ENCODE measurements around the gene EIF5.
"Not testable (repeated sequence)": the region's sequence is repeated elsewhere in the genome, so short reads cannot be mapped to it uniquely, and the experiment has no call there.

The EIF5 gene

DNA sequence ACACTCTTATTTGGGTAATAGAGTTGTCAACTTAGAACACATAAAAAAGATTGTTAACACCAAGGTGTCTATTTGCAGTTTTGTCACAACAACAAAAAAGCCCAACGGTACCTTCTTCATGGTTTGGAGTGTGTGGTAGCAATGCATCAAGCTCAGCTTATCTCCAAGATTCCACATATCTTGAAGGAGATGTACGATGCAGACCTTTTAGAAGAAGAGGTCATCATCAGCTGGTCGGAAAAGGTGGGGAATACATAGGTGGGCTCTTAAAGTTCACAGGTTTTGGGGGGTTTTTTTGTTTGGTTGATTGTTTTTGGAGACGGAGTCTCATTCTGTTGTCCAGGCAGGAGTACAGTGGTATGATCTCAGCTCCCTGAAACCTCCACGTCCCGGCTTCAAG lies 5.5 kb downstream of the EIF5 start:
- no peak for DNase-seq

DNA sequence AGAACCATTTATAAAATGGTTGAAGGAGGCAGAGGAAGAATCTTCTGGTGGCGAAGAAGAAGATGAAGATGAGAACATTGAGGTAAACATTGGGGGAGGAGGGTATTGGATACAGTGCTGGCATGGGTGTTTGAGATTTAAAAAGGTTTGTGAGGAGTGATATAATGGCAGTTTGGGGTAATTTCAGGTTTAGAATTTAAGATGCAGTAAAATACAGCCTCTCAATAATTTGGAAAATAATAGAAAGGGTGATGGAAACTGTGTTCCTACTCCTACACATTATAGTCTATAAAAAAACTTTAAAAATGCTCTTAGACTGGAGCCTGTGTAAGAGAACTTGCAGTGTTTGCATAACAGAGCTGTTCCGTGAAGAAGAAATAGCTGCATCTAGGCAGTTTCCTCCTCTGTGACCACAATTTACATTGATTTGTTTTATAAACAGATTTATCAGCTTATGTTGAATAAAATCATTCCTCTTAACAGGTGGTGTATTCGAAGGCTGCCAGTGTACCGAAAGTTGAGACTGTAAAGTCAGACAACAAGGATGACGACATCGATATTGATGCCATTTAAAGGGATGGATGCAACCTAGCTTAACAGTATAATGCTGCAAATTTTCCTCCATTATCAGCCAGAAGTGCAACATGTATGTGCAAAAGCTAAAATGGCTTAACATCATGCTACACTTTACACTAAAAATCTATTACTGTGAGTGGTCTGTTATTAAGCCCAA lies 6.6 kb downstream of the EIF5 start:
- DNase-seq, result no peak

DNA sequence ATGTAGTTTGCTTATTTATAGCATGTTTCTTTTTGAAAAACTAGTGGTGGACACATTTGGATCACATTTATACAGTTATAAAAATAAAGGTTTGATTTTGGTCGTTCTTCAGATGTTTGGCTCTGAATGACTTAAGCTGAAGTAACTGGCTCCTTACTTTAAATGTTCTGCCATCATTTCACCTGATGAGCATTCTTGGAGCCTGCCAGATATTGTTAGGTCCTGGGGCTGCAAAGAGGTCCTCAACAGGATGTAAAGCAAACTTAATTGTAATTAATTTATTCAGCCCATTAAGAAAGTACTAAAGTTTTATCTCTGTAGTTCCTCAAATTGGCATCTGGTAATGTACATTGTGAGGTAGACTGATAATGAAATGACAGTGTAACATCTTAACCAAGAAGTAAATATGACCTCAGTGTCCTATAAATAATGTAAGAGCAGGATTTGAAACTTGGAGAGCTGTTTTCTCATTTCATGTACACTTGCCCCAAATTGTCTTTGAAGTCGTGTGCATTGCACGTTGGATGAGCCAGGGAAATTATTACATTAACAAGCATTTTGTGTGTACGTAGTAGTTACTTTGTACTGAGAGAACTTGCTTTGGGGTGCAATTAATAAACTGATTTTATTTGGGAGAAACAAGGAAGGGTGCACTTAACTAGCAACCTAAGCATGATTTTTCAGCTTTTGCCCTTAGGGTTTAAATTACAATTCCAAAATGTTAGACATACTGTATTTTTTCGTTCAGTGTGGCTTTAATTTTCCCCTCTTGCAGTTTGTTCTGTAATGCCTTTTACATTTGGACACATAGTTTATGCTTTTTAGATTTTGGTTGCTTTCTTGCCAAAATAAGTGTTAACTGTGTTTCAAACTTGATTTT lies 7.5 kb downstream of the EIF5 start:
- no peak for DNase-seq

DNA sequence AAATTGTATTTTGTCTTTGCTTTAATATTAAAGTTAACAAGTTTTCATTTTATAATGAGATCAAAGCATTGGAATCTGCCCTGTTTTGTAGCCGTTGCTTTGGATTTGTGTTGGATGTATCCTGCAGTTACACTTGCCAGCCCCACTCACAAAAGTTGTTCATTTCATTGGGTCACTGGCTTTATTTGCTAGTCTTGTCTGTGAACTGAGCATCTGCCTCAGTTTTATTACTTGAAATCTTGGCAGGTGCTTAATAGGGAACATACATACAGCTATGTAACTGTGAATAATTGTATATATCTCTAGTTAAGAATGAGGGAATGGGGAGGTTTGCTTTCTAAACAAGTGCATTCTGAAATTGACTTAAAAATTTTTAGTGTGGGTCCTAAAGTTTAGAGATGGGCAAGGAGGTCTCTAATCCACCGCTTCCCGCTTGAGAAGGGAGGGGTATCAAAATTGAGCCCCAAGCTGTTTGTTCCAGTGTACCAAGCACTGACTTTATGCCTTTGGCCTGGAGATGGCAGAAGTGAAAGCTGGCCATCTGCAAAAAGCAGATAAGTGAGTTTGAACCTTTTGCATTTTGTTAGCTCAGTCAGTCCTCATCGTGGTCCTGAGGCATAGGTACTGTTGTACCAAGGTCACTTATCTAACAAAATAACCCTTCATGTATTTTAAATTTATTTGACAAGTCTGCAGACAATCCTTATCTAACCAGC lies 9.3 kb downstream of the EIF5 start:
- DNase-seq, result no peak

DNA sequence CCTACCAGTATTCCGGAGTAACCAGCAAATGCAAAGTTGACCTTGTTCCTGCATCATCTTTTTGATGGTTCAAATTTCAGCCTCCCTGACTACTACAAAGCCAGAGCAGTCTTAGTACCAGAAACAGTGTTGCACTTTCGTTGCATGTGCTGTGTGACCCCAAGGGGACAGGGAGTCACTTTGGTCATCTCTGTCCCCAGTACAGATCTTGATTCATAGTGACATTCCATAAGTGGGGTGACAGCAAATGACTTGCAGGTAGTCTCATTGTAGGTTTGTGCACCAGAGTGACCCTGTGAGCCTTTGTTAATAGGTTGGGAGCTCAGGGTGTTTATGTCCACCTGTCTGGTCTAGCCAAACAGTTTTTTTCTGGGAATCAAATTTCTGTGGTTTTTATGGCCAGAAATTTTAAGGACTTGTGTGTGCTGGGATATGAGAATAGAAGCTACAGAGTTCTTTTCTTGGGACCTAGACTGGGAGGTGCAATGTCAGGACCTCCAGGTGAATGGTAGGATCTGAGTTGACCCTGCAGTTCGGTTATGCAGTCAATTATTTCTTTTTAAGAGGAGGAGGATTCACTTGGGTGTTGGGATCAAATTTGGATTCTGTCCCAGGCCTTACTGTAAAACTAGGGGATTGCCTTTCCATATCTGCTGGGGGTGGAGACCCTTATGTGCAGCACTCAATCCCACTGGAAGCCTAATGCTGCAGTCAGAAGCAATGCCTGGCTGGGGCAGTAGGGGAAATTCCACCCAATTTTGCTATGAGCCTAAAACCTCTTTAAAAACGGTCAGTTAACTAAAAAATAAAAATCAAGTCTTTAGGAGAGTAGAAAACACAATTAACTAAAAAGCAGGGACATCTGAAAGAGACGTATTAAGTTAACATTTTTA lies 10.1 kb downstream of the EIF5 start:
- no peak for DNase-seq

DNA sequence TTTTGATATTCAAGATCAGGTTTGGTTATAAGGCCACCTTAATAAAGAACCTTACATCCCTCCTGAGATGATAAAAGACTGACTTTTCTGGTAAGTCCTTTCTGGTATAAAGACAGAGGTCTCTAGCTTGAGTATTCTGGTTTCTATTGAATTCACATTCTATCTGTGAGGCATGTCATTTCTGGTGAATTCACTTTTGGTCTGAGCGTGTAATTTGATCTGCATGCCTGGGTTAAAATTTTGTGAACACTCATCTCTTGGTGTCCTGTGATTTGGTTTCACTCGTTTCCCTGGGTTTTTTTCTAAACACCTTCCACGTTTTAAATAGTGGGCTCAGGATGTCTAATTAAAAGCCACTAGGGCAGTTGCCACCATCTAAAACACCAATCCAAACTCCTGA lies 12.2 kb downstream of the EIF5 start:
- no peak for DNase-seq

DNA sequence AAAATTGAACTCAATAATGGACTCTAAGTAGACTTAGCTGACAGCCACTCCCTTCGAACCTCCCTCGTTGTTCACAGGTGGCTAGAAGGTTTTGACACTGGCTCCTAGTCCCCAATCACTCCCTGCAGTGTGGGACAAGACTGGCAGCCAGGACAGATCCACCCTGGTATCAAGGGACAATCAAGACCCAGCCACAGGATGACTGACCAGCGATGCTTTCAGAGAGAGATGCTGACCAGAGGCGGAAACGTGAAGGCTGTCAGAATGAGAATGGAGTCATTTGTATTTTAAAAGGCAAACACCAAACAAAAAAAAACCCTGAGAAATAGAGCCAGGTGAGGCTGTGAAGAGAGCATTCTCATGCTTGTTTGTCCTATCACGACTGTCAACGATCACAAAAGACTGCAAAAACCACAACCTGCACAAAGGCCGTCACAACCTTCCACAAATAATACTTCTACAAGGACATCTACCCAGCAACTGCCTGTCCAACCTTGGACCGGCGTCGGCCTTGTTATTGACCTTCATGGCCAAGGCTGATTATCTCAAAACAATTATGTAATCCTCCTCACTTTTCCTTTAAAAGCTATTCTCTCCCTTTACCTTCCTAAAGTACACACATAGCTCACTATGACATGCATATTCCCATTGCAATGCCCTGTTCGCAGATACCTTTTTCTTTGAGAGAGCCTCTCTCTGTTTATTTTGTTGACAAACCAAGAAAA lies 13.2 kb downstream of the EIF5 start:
- no peak for DNase-seq

DNA sequence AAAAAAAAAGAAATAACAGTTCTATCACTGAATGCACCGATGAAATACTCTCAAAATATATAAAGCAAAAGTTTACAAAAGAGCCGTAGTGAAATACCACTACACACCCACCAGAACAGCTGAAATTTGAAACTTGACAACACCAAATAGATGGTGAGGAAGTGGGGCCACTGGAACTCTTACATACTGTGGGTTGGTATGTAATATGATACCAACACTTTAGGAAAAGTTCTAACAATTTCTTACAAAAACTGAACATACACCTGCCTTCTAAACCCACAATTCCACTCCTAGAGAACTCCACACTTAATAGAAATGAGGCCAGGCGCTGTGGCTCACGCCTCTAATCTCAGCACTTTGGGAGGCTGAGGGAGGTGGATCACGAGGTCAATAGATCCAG lies 14.1 kb downstream of the EIF5 start:
- no peak for DNase-seq

DNA sequence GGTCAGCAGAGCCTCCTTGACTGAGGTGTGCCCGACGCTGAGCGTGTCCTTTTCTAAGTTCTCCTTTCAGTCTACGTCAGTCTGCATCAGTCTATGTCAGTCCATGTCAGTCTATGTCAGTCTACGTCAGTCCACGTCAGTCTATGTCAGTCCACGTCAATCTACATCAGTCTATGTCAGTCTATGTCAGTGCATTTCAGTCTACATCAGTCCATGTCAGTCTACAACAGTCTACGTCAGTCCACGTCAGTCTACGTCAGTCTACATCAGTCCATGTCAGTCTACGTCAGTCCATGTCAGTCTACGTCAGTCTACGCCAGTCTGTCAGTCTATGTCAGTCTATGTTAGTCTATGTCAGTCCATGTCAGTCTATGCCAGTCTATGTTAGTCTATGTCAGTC lies 15.9 kb downstream of the EIF5 start:
- DNase-seq, result no peak

DNA sequence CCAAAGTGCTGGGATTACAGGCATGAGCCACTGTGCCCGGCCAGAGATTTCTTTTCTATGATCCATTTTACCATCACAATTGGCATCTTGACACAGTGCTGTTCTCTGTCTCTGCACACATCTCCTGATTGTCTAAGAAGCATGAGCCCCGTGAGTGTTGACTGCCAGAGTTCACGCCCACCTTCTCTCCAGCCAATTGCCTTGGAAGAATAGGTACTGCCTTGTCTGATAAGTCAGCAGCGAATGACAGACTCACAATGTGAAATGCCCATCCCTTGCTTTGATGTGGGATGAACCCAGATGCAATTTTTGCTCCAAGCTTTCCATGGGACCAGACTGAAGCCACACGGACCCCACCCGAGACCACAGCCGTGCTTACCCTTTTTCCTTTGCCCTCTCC lies 19.3 kb downstream of the EIF5 start:
- no peak for DNase-seq

DNA sequence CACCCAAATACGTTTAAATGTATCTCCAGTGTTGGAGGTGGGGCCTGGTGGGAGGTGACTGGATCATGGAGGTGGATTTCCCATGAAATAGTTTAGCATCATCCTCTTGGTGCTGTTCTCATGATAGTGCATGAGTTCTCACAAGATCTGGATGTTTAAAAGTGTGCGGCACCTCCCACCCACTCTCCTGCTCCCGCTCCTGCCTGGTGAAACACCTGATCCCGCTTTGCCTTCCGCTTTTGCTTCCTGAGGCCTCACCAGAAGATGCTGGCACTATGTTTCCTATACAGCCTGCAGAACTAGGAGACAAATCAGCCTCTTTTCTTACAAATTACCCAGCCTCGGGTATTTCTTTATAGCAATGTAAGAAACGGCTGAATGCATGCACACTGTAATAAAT lies 20.1 kb downstream of the EIF5 start:
- no peak for DNase-seq

DNA sequence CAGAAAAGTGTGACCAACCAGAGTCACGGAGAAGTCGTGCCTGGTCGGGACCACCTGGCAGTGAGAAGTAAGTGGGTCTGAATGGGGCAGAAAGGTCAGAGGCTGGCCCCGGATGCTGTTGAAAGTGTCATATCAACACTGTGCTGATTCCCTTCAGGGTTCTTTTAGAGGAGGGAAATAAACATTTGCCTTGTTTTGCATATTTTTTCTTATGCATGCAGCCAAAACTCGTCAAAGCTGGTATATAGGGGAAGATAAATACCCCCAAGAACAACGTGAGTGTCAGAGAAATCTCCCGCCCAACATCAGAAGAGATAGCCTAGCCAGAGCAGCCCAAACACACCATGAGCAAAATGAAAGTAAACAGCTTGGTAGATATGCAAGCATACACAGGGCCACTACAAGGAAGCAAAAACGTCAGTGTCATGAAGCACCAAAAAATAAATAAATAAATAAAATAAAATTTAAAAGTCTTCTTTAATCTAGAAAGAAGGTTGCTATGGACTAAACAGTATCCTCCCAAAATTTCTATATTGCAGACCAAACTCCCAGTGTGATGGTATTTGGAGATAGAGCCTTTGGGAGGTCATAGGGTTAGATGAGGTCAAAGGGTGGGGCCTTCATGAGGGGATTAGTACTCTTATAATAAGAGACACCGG lies 22.1 kb downstream of the EIF5 start:
- no peak for DNase-seq

DNA sequence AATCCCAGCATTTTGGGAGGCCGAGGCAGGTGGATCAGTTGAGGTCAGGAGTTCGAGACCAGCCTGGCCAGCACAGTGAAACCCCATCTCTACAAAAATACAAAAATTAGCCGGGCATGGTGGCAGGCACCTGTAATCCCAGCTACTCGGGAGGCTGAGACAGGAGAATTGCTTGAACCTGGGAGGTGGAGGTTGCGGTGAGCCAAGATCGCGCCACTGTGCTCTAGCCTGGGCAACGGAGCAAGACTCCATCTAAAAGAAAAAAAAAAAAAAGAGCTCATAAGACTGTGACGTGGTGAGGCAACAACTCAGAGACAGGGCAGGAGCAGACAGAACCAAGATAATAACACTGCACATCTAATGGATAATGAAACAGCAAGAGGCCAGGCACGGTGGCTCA lies 23.5 kb downstream of the EIF5 start:
- not testable (repeated sequence) for DNase-seq

DNA sequence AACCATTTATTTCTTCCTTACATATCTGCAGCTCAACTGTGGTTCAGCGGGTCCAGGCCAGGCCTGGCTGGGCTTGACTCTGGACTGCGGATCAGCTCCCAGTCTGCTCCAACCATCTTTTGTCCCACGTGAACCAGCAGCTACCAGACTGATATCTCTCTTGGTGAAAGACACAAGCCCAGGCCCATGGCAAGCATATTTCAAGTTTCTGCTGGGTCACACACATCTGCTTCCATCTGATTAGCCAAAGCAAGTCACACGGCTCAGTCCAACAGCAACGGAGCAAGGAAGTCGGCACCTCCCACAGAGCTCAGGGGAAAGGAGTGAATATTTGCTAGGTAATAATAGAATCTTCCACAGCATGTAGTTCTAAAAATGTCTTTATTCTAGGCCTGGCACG lies 26.5 kb downstream of the EIF5 start:
- no peak for DNase-seq

DNA sequence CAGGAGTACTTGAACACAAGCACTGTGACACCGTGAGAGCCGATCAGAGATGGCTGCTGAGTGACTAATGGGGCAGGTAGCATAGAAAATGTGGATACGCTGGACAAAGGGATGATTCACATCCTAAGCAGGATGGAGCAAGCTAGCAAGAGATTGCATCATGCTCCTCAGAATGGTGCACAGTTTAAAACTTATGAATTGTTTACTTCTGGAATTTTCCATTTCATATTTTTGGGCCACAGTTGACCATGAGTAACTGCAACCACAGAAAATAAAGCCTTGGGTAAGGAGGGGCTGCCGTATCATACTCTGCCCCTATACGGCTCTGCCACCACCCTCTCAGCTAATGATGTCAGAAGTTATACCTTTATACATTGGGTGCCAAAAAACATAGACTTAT lies 27.8 kb downstream of the EIF5 start:
- DNase-seq, result no peak

DNA sequence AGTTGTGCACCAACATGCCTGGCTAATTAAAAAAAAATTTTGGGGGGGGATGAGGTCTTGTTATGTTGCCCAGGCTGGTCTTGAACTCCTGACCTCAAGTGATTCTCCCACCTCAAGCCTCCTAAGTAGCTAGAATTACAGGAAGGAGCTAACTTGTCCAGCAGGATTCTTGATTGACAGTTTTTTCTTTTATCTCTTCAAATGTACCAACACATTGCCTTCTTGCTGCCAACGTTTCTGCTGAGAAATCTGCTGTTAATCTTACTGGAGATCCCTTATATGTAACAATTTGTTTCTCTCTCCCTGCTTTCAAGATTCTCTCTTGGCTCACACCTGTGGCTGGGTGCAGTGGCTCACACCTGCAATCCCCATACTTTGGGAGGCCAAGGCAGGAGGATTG lies 28.7 kb downstream of the EIF5 start:
- DNase-seq, result no peak

DNA sequence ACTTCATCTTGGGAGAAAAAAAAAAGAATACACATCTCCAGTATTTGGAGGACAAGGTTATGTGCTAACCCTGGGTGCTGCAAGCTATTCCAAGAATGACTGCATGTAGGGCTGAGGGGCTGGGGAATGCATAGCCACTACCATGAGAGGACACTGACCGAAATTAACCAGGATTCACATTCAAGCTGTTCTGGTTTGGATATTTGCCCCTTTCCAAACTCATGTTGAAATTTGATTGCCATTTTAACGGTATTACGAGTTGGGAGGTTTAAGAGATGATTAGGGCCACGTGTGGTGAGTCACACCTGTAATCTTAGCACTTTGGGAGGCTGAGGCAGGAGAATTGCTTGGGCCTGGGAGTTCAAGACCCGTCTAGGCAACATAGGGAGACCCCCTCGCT lies 32.7 kb downstream of the EIF5 start:
- no peak for DNase-seq

DNA sequence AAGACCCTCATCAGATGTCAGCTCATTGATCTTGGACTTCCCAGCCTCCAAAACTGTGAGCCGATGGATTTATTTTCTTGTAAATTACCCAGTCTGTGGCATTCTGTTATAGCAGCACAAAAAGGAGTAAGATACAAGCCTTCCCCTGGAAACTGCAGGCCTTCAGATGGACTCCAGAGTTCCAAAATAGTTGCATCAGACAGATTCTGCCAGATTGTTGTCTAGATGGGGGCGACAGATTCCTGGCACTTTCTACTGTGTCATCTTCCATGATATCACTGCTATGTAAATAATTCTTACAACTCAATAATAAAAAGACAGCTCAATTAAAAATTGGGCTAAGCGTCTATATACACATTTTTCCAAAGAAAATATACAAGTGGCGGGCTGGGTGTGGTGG lies 34.0 kb downstream of the EIF5 start:
- no peak for DNase-seq

DNA sequence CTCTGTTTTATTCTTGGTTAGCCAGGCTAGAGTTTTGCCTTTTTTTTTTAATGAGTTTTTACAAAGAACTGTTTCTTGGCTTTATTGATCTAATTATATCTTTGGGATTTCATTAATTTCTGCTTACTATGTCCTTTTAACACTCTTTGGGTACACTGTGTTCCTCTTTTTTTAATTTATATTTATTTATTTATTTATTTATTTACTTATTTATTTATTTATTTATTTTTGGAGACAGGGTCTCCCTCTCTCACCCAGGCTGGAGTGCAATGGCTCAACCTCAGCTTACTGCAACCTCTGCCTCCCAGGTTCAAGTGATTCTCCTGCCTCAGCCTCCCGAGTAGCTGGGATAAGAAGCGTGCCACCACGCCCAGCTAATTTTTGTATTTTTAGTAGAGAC lies 36.0 kb downstream of the EIF5 start:
- no peak for DNase-seq

DNA sequence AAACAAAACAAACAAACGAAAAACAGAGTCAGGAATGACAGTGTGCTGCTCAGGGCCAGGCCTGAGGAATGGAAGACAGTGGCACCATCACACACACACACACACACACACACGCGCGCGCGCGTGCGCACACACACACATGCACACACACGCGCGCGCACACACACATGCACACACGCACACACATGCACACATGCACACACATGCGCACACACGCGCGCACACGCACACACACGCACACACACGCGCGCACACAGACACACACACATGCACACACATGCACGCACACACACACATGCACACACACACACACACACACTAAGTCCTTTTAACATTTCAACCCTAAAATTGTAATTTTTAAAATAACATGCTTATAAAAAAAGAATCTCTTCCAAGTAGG lies 38.0 kb downstream of the EIF5 start:
- DNase-seq, result no peak

DNA sequence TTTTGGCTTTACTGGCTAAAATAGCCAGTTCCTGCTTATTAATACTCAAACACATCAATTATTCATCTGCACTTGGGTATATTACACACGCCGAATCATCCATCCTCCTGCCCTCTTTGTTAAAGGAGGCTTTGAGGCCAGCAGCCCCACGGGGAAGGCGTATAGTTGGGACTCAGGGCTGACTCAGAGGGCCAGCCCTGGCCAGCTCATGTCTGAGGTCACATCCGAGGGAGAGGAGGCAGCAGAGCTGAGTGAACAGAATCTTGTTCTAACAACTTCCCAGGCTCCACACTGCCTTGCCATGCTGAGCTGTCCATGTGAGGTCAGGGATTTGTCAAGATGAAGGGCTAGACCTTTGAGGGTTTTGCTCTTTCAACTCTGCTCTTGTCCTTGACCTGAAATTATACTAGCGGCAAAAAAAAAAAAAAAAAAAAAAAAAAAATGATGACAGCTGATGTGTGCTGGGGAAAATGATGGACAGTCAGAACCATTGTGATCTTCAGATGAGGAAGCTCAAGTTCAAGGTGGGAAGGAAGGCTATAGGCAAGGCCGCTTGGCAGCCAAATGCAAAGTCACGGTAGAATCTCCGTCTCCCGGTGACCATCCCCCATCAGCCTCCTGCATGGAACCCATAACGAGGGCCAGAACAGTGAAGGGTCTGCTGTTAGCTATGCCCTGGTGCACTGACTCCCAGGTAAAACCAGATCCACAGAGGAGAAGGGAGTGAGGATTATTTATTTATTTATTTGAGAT lies 38.7 kb downstream of the EIF5 start:
- DNase-seq, result no peak
